Vagina (tissue), 2 donors: ENCODE results near the gene GALNT9. TPM values are rescaled to one million over a fixed set of nuclear protein-coding genes. Genes with fewer than 3 reads are reported as not detected.

Experiments
- DNase-seq, 2 donors: peaks; one replicate each; pipeline ENCODE4 v3.0.0-alpha.2; 2017; ENCODE audit errors: extremely low spot score in 2 of 2
- H3K27ac ChIP-seq: fragments of 200-600 bp; sonication (generic); one replicate; pipeline ENCODE4 v1.5.1; 2019
- H3K27me3 ChIP-seq: fragments of 200-600 bp; sonication (generic); one replicate; pipeline ENCODE4 v1.5.1; 2019
- H3K36me3 ChIP-seq, 2 donors: fragments of 200-600 bp; sonication (generic); one replicate each; pipeline ENCODE4 v1.5.1; 2017 to 2019
- H3K4me1 ChIP-seq: fragments of 200-600 bp; sonication (generic); one replicate; pipeline ENCODE4 v1.5.1; 2019
- H3K4me3 ChIP-seq, 2 donors: fragments of 200-600 bp; sonication (generic); 1 replicate in 1 of 2; 2 replicates in 1 of 2; pipeline ENCODE4 v1.5.1; 2016 to 2019
- H3K9me3 ChIP-seq: fragments of 200-600 bp; sonication (generic); one replicate; pipeline ENCODE4 v1.5.1; 2019
- CTCF ChIP-seq, 3 experiments: fragments of 450-650 bp in 2 of 3; fragments of 200-600 bp in 1 of 3; sonication (generic) in 1 of 3; IDR thresholded peaks; one replicate each; pipeline ENCODE4 v1.5.1; 2017 to 2019; ENCODE audit warnings: antibody characterized with exemption in 3 of 3, mild to moderate bottlenecking in 2 of 3, moderate library complexity in 2 of 3
- POLR2A ChIP-seq, 2 donors: fragments of 450-650 bp; IDR thresholded peaks; one replicate each; pipeline ENCODE4 v1.6.1; 2017; ENCODE audit warnings: antibody characterized with exemption in 2 of 2, mild to moderate bottlenecking in 2 of 2, moderate library complexity in 2 of 2
- POLR2AphosphoS5 ChIP-seq, 2 donors: sonication (generic); formaldehyde crosslinking; IDR thresholded peaks; one replicate each; pipeline ENCODE4 v1.9.0; 2017; ENCODE audit warnings: antibody characterized with exemption in 2 of 2, mild to moderate bottlenecking in 2 of 2, low read depth in 1 of 2; ENCODE audit not compliant: insufficient read depth in 1 of 2
- intact Hi-C: fragments of 100-400 bp; cut with DNase I; formaldehyde crosslinking; loops from one replicate; pipeline ENCODE4 v1.15.1; 2023
- total RNA-seq: library from RNA; depleted of rRNA; stranded (reverse); fragments of >200 nt; gene quantifications from one replicate; pipeline ENCODE4 v1.2.3, GENCODE V29; 2016

The GALNT9 gene
- total RNA-seq, 1 donor from 2014 or later, result 1.5 TPM

GRCh38 chr12:132155771-132156572 is 173.4 kb downstream of the GALNT9 start:
- H3K4me3 ChIP-seq, result no peak overlapping the region
- TF ChIP-seq POLR2AphosphoS5 (IDR thresholded peaks at IDR 0.05; ENCODE audit: insufficient read depth in 1 of 2, low read depth in 1 of 2), result no peak
- no peak for TF ChIP-seq CTCF (IDR thresholded peaks at IDR 0.05)
- H3K4me1 ChIP-seq, result peaks cover 6% of the 10 kb centered on the region
- no peak overlapping the region for H3K27ac ChIP-seq
- H3K9me3 ChIP-seq, result no peaks in the 10 kb centered on the region
- peaks cover 0 to 15% of the 10 kb centered on the region in 2 donors for H3K36me3 ChIP-seq
- intact Hi-C loops, result loop anchor here (10.0 kb wide), 1 partner anchor 459 kb away; the partner anchor contains the start of genes LRCOL1 and P2RX2
- DNase-seq, result no peak
- no peaks in the 10 kb centered on the region for H3K27me3 ChIP-seq

GRCh38 chr12:132154941-132155770 is 174.2 kb downstream of the GALNT9 start:
- TF ChIP-seq CTCF (IDR thresholded peaks at IDR 0.05) (no peak), POLR2A (IDR thresholded peaks at IDR 0.05) (no peak), POLR2AphosphoS5 (IDR thresholded peaks at IDR 0.05; ENCODE audit: insufficient read depth in 1 of 2, low read depth in 1 of 2) (no peak)
- Histone ChIP-seq H3K27me3 (no peaks in the 10 kb centered on the region), H3K4me1 (peaks cover 6% of the 10 kb centered on the region), H3K9me3 (no peaks in the 10 kb centered on the region), H3K4me3 (no peak overlapping the region), H3K27ac (no peak overlapping the region), H3K36me3 (peaks cover 0 to 19% of the 10 kb centered on the region in 2 donors)
- no peak for DNase-seq
- intact Hi-C loops, result loop anchor here (10.0 kb wide), 1 partner anchor 460 kb away; the partner anchor contains the start of genes LRCOL1 and P2RX2

GRCh38 chr12:132154341-132154761 is 175.0 kb downstream of the GALNT9 start:
- TF ChIP-seq POLR2AphosphoS5 (IDR thresholded peaks at IDR 0.05; ENCODE audit: insufficient read depth in 1 of 2, low read depth in 1 of 2) (no peak), POLR2A (IDR thresholded peaks at IDR 0.05) (no peak)
- DNase-seq, result no peak
- Histone ChIP-seq H3K4me1 (peaks cover 6% of the 10 kb centered on the region), H3K27ac (no peak overlapping the region), H3K9me3 (no peaks in the 10 kb centered on the region), H3K4me3 (peak overlapping the region in 1 of 2 donors; percentile 18), H3K27me3 (no peaks in the 10 kb centered on the region), H3K36me3 (peaks cover 0 to 19% of the 10 kb centered on the region in 2 donors)
- intact Hi-C loops, result loop anchor here (10.0 kb wide), 1 partner anchor 460 kb away; the partner anchor contains the start of genes LRCOL1 and P2RX2

- no peaks in the 10 kb centered on the region for H3K9me3 ChIP-seq
- TF ChIP-seq CTCF (IDR thresholded peaks at IDR 0.05) (peak; percentile 82 to 92 (median 82)), POLR2AphosphoS5 (IDR thresholded peaks at IDR 0.05; ENCODE audit: insufficient read depth in 1 of 2, low read depth in 1 of 2) (no peak), POLR2A (IDR thresholded peaks at IDR 0.05) (no peak)
- no peaks in the 10 kb centered on the region for H3K27me3 ChIP-seq
- no peak for DNase-seq
- peak overlapping the region in 1 of 2 donors; percentile 18 for H3K4me3 ChIP-seq
- peaks cover 6% of the 10 kb centered on the region for H3K4me1 ChIP-seq
- no peak overlapping the region for H3K27ac ChIP-seq
- peaks cover 0 to 19% of the 10 kb centered on the region in 2 donors for H3K36me3 ChIP-seq
- intact Hi-C loops, result loop anchor here (10.0 kb wide), 1 partner anchor 461 kb away; the partner anchor contains the start of genes LRCOL1 and P2RX2
Observed at GRCh38 chr12:132153501-132154340, 175.7 kb downstream of the GALNT9 start.
